Adrenal gland (tissue), 12 donors: ENCODE results near the gene NRXN3. TPM values are rescaled to one million over a fixed set of nuclear protein-coding genes. Genes with fewer than 3 reads are reported as not detected.
A peak's percentile ranks its signal among the peaks of the same experiment; 100 is the strongest.

Source experiments
- DNase-seq, 7 donors: peaks; one replicate each; pipeline ENCODE4 v3.0.0-alpha.2; 2019 to 2020
- H3K27ac ChIP-seq, 5 donors: fragments of 200-600 bp; sonication (generic) in 4 of 5; 1 replicate in 3 of 5; 2 replicates in 2 of 5; pipeline versions ENCODE4 v1.5.1 to v1.8.0; 2016 to 2020; ENCODE audit warnings: mild to moderate bottlenecking in 1 of 5
- H3K27me3 ChIP-seq: fragments of 200-600 bp; 2 replicates; pipeline ENCODE4 v1.8.0; 2021
- H3K36me3 ChIP-seq, 2 donors: fragments of 200-600 bp; replicated peaks in 1 of 2; 1 replicate in 1 of 2; 2 replicates in 1 of 2; pipeline versions ENCODE4 v1.5.1 to v1.8.0; 2018 to 2022
- H3K4me1 ChIP-seq, 2 donors: fragments of 200-600 bp; replicated peaks in 1 of 2; 1 replicate in 1 of 2; 2 replicates in 1 of 2; pipeline versions ENCODE4 v1.5.1 to v1.8.0; 2018 to 2021
- H3K4me3 ChIP-seq, 4 donors: fragments of 200-600 bp; sonication (generic) in 3 of 4; one replicate each; pipeline ENCODE4 v1.5.1; 2016 to 2018
- H3K9me3 ChIP-seq, 3 donors: fragments of 200-600 bp; sonication (generic) in 1 of 3; replicated peaks in 1 of 3; 1 replicate in 2 of 3; 2 replicates in 1 of 3; pipeline versions ENCODE4 v1.5.1 to v1.8.0; 2016 to 2021
- CTCF ChIP-seq, 6 experiments: fragments of 450-650 bp in 4 of 6; fragments of 200-600 bp in 2 of 6; sonication (generic) in 1 of 6; IDR thresholded peaks; 1 replicate in 5 of 6; 2 replicates in 1 of 6; pipeline versions ENCODE4 v1.5.1 to v1.8.0; 2016 to 2021; ENCODE audit warnings: antibody characterized with exemption in 6 of 6, mild to moderate bottlenecking in 2 of 6, moderate library complexity in 1 of 6
- POLR2A ChIP-seq, 2 donors: fragments of 450-650 bp; IDR thresholded peaks; one replicate each; pipeline ENCODE4 v1.6.1; 2017; ENCODE audit warnings: antibody characterized with exemption in 2 of 2, mild to moderate bottlenecking in 2 of 2, moderate library complexity in 1 of 2
- WGBS, 4 donors: extraction: QIAGEN DNeasy Blood & Tissue Kit in 2 of 4; methylation state at CpG; one replicate each; pipeline versions ENCODE4 v1.1.5 to v1.1.7; 2013 to 2017; 5-methylcytosine and 5-hydroxymethylcytosine counted together
- intact Hi-C, 2 donors: fragments of 100-400 bp; cut with DNase I; formaldehyde crosslinking; loops; one replicate each; pipeline versions ENCODE4 v1.14.1 to v1.15.0; 2022 to 2023
- polyA plus RNA-seq, 3 donors: library from polyadenylated mRNA; stranded (reverse); fragments of 200-250 nt in 2 of 3; fragments of 350-450 nt in 1 of 3; fragmentation: Illumina TruSeq in 1 of 3; extraction: RNeasy Lipid Tissue Mini Kit (QIAGEN cat#74804) in 1 of 3; gene quantifications; one replicate each; pipeline ENCODE4 v1.2.3, GENCODE V29; 2013 to 2014
- total RNA-seq, 9 donors: library from RNA; depleted of rRNA in 4 of 9; stranded (reverse); fragments of >200 nt in 4 of 9; fragments of 120-200 nt in 1 of 9; fragmentation: NEBNext Ultra II Directional in 1 of 9; extraction: Animal tissue kit (Norgen Biotek cat#: 25700) in 1 of 9; gene quantifications; one replicate each; pipeline versions ENCODE4 v1.1.0 to v1.2.4, GENCODE V29; 2013 to 2023
- donor health status: healthy with polysubstance abuse.
- donor health status: Bipolar disorder and iron deficiency.
- donor health status: DM: yes; HTN: yes; CAD: no.
- donor health status: DM: no; HTN: no; CAD: no.
- donor health status: DM: no; HTN: no; CAD: no.
- donor health status: DM: yes; HTN: yes; CAD: no.

Gene NRXN3
- total and polyA plus RNA-seq, 12 donors: 0.09 to 8.5 (median 1.6) TPM

- DNase-seq: no peak
- no peak for TF ChIP-seq POLR2A (IDR thresholded peaks at IDR 0.05)
- TF ChIP-seq CTCF (IDR thresholded peaks at IDR 0.05): no peak
- Histone ChIP-seq H3K27ac (no peak overlapping the region), H3K36me3 (no peaks in the 10 kb centered on the region), H3K27me3 (no peaks in the 10 kb centered on the region), H3K4me3 (no peak overlapping the region), H3K9me3 (no peaks in the 10 kb centered on the region), H3K4me1 (no peaks in the 10 kb centered on the region)
- intact Hi-C loops: no loop called here
- 53 to 72% (median 65%) methylated on average over 2 of the region's 2 CpGs for WGBS, 4 donors
These were observed 668.8 kb downstream of the NRXN3 start for GRCh38 chr14:78838959-78839358.

DNA sequence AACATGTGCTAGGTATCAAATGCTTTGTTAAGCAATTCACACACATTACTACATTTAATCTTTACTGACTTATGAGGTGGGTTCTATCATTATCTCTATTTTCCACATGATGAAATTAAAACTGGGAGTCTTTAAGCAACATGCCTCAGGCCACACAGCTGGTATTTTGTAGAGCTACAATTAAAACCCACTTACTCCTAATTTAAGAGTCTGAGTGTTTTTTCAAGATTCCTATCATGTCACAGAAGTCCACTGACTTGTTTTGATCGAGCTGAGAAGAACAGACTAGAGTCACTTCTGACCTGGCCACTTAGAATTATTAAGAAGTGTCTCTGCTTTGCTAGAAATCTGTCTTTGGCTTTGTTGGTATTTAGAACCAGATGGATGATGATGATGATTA, 670.7 kb downstream of the NRXN3 start:
- DNase-seq: no peak
- intact Hi-C loops: no loop called here
- Histone ChIP-seq H3K4me1 (no peaks in the 10 kb centered on the region), H3K9me3 (no peaks in the 10 kb centered on the region), H3K27me3 (no peaks in the 10 kb centered on the region), H3K4me3 (no peak overlapping the region), H3K36me3 (no peaks in the 10 kb centered on the region), H3K27ac (no peak overlapping the region)
- 26 to 43% (median 39%) methylated on average over 1 of the region's 1 CpG for WGBS, 4 donors
- TF ChIP-seq POLR2A (IDR thresholded peaks at IDR 0.05): no peak
- no peak for TF ChIP-seq CTCF (IDR thresholded peaks at IDR 0.05)

GRCh38 chr14:78847801-78848200, 677.6 kb downstream of the NRXN3 start:
- Histone ChIP-seq H3K4me1 (no peaks in the 10 kb centered on the region), H3K4me3 (no peak overlapping the region), H3K27ac (no peak overlapping the region), H3K36me3 (no peaks in the 10 kb centered on the region), H3K27me3 (no peaks in the 10 kb centered on the region), H3K9me3 (no peaks in the 10 kb centered on the region)
- intact Hi-C loops: no loop called here
- TF ChIP-seq CTCF (IDR thresholded peaks at IDR 0.05) (no peak), POLR2A (IDR thresholded peaks at IDR 0.05) (no peak)
- WGBS, 4 donors: 76 to 79% (median 78%) methylated on average over 3 of the region's 3 CpGs
- DNase-seq: no peak

DNA sequence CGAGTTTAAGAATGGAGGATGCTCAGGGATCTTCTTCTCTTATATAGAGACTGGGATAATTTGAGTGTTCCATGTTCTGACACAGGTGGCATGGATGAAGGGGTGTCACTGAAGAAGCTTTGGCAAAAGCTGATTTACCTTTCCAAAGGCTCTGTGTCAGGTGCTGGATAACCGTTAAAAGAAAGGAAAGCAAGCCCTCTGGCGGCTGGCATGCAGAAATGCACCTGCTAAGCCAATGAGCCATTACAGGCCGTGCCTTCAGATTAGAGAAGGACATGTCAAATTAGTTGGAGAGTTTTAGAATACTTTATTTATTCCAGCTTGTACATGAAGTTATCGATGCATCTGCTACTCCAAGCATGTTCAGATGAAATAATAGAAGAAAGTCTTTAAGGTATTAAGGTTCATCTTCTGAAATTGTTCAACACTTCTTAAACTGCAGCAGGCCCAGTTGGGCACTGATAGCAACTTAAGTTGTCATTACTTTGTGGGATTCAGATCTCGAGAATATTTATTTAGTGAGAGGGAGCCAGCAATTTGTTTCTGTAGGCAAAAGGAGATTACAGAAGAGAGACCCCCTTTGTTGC, 678.2 kb downstream of the NRXN3 start:
- 18 to 23% (median 21%) methylated on average over 6 of the region's 6 CpGs for WGBS, 4 donors
- TF ChIP-seq POLR2A (IDR thresholded peaks at IDR 0.05) (no peak), CTCF (IDR thresholded peaks at IDR 0.05) (peak; percentile 56 to 76 (median 69))
- no peaks in the 10 kb centered on the region for H3K4me1 ChIP-seq
- no peaks in the 10 kb centered on the region for H3K27me3 ChIP-seq
- intact Hi-C loops: no loop called here
- no peaks in the 10 kb centered on the region for H3K36me3 ChIP-seq
- no peaks in the 10 kb centered on the region for H3K9me3 ChIP-seq
- no peak overlapping the region for H3K4me3 ChIP-seq
- H3K27ac ChIP-seq: no peak overlapping the region
- DNase-seq: peak; percentile 21 to 52 (median 26)
